ENCODE results near the gene RXFP4.
"Not testable (repeated sequence)": the region's sequence is repeated elsewhere in the genome, so short reads cannot be mapped to it uniquely, and the experiment has no call there.

Gene RXFP4, protein sequence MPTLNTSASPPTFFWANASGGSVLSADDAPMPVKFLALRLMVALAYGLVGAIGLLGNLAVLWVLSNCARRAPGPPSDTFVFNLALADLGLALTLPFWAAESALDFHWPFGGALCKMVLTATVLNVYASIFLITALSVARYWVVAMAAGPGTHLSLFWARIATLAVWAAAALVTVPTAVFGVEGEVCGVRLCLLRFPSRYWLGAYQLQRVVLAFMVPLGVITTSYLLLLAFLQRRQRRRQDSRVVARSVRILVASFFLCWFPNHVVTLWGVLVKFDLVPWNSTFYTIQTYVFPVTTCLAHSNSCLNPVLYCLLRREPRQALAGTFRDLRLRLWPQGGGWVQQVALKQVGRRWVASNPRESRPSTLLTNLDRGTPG

GRCh38 chr1:155940993-155941844 is at the start of gene RXFP4:
Gene RXFP4 (plus strand): TSS chr1:155941638. CDS start chr1:155941710, 72 bp downstream.
- peak within 1 kb of the TSS; percentile 64 for H3K9ac ChIP-seq (ENCODE audit: low read depth, low read length, poor library complexity, severe bottlenecking)
- H4K20me1 ChIP-seq (ENCODE audit: insufficient read depth, low read length, poor library complexity, severe bottlenecking), result no peaks in the 10 kb centered on the region
- H3K79me2 ChIP-seq (ENCODE audit: insufficient read depth, low read length), result no peaks in the 10 kb centered on the region
- H3K36me3 ChIP-seq (ENCODE audit: insufficient read depth, low read length), result peaks cover 3% of the 10 kb centered on the region; the same call in 1 of the 2 replicates
- no peak for TF ChIP-seq EZH2phosphoT487 (IDR thresholded peaks at IDR 0.05; ENCODE audit: borderline replicate concordance)
- TF ChIP-seq, protein P1, sequence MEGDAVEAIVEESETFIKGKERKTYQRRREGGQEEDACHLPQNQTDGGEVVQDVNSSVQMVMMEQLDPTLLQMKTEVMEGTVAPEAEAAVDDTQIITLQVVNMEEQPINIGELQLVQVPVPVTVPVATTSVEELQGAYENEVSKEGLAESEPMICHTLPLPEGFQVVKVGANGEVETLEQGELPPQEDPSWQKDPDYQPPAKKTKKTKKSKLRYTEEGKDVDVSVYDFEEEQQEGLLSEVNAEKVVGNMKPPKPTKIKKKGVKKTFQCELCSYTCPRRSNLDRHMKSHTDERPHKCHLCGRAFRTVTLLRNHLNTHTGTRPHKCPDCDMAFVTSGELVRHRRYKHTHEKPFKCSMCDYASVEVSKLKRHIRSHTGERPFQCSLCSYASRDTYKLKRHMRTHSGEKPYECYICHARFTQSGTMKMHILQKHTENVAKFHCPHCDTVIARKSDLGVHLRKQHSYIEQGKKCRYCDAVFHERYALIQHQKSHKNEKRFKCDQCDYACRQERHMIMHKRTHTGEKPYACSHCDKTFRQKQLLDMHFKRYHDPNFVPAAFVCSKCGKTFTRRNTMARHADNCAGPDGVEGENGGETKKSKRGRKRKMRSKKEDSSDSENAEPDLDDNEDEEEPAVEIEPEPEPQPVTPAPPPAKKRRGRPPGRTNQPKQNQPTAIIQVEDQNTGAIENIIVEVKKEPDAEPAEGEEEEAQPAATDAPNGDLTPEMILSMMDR (conservative IDR thresholded peaks at IDR 0.05; ENCODE audit: low read length), result no peak
- peak within 1 kb of the TSS; percentile 70 for H3K4me2 ChIP-seq (ENCODE audit: low read depth, low read length, poor library complexity, severe bottlenecking)
- no peaks in the 10 kb centered on the region for H3K9me2 ChIP-seq (replicated peaks; ENCODE audit: low read depth, low read length)
- H3K4me3 ChIP-seq (ENCODE audit: low read length, poor library complexity, severe bottlenecking), result peak within 1 kb of the TSS; percentile 8
- no peak within 1 kb of the TSS for H2AFZ ChIP-seq (ENCODE audit: low read length)
- H3K27me3 ChIP-seq (ENCODE audit: insufficient read depth, low read length, poor library complexity, severe bottlenecking), result no peaks in the 10 kb centered on the region
- no peaks in the 10 kb centered on the region for H3K9me3 ChIP-seq (ENCODE audit: insufficient read depth, low read depth, low read length)
- H3K4me1 ChIP-seq (ENCODE audit: insufficient read depth, low read length, poor library complexity, severe bottlenecking), result peaks cover 26% of the 10 kb centered on the region
- 0 out of 2 replicates have a peak, but pooled peaks cover 4% of the 10 kb centered on the region for H3F3A ChIP-seq (ENCODE audit: low read depth)

GRCh38 chr1:155892796-155893195 is 48.6 kb upstream of the RXFP4 start:
- Histone ChIP-seq H3F3A (ENCODE audit: low read depth) (no peaks in the 10 kb centered on the region), H3K79me2 (ENCODE audit: insufficient read depth, low read length) (no peaks in the 10 kb centered on the region), H3K9ac (ENCODE audit: low read depth, low read length, poor library complexity, severe bottlenecking) (peak overlapping the region; percentile 37), H3K36me3 (ENCODE audit: insufficient read depth, low read length) (no peaks in the 10 kb centered on the region), H3K9me3 (ENCODE audit: insufficient read depth, low read depth, low read length) (no peaks in the 10 kb centered on the region), H4K20me1 (ENCODE audit: insufficient read depth, low read length, poor library complexity, severe bottlenecking) (no peaks in the 10 kb centered on the region), H2AFZ (ENCODE audit: low read length) (peak overlapping the region; percentile 64; the same call in 1 of the 2 replicates), H3K4me2 (ENCODE audit: low read depth, low read length, poor library complexity, severe bottlenecking) (peak overlapping the region; percentile 51), H3K4me3 (ENCODE audit: low read length, poor library complexity, severe bottlenecking) (no peak overlapping the region), H3K27me3 (ENCODE audit: insufficient read depth, low read length, poor library complexity, severe bottlenecking) (no peaks in the 10 kb centered on the region), H3K4me1 (ENCODE audit: insufficient read depth, low read length, poor library complexity, severe bottlenecking) (peaks cover 6% of the 10 kb centered on the region), H3K9me2 (replicated peaks; ENCODE audit: low read depth, low read length) (no peaks in the 10 kb centered on the region)
- TF ChIP-seq, protein P1 (conservative IDR thresholded peaks at IDR 0.05; ENCODE audit: low read length), result no peak
- TF ChIP-seq EZH2phosphoT487 (IDR thresholded peaks at IDR 0.05; ENCODE audit: borderline replicate concordance), result no peak

- Histone ChIP-seq H3K4me2 (ENCODE audit: low read depth, low read length, poor library complexity, severe bottlenecking) (peak overlapping the region; percentile 51), H3K4me3 (ENCODE audit: low read length, poor library complexity, severe bottlenecking) (peak overlapping the region; percentile 7), H3K9me3 (ENCODE audit: insufficient read depth, low read depth, low read length) (no peaks in the 10 kb centered on the region), H3K9ac (ENCODE audit: low read depth, low read length, poor library complexity, severe bottlenecking) (peak overlapping the region; percentile 37), H3K36me3 (ENCODE audit: insufficient read depth, low read length) (no peaks in the 10 kb centered on the region), H3K9me2 (replicated peaks; ENCODE audit: low read depth, low read length) (no peaks in the 10 kb centered on the region), H3F3A (ENCODE audit: low read depth) (no peaks in the 10 kb centered on the region), H3K27me3 (ENCODE audit: insufficient read depth, low read length, poor library complexity, severe bottlenecking) (no peaks in the 10 kb centered on the region), H2AFZ (ENCODE audit: low read length) (peak overlapping the region; percentile 64), H4K20me1 (ENCODE audit: insufficient read depth, low read length, poor library complexity, severe bottlenecking) (no peaks in the 10 kb centered on the region), H3K4me1 (ENCODE audit: insufficient read depth, low read length, poor library complexity, severe bottlenecking) (peaks cover 6% of the 10 kb centered on the region), H3K79me2 (ENCODE audit: insufficient read depth, low read length) (no peaks in the 10 kb centered on the region)
- TF ChIP-seq EZH2phosphoT487 (IDR thresholded peaks at IDR 0.05; ENCODE audit: borderline replicate concordance), result no peak
- TF ChIP-seq, protein P1 (conservative IDR thresholded peaks at IDR 0.05; ENCODE audit: low read length), result no peak
These were observed 47.9 kb upstream of the RXFP4 start for GRCh38 chr1:155893389-155894142.

DNA sequence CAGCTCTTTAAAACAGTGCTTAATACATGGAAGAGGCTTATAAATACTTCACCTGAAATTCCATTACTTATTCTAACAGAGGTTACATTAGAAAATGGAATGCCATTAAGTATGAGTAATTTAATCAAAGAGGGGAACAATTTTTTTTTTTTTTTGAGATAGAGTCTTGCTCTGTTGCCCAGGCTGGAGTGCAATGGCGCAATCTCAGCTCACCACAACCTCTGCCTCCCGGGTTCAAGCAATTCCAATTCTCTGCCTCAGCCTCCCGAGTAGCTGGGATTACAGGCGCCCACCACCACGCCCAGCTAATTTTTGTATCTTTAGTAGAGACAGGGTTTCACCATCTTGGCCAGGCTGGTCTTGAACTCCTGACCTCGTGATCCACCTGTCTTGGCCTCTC is 45.8 kb upstream of the RXFP4 start:
- H3F3A ChIP-seq (ENCODE audit: low read depth); H4K20me1 ChIP-seq (ENCODE audit: insufficient read depth, low read length, poor library complexity, severe bottlenecking); H3K9ac ChIP-seq (ENCODE audit: low read depth, low read length, poor library complexity, severe bottlenecking); H3K4me2 ChIP-seq (ENCODE audit: low read depth, low read length, poor library complexity, severe bottlenecking); H3K79me2 ChIP-seq (ENCODE audit: insufficient read depth, low read length); H3K4me3 ChIP-seq (ENCODE audit: low read length, poor library complexity, severe bottlenecking); H3K27me3 ChIP-seq (ENCODE audit: insufficient read depth, low read length, poor library complexity, severe bottlenecking); H2AFZ ChIP-seq (ENCODE audit: low read length); H3K9me2 ChIP-seq (replicated peaks; ENCODE audit: low read depth, low read length); H3K9me3 ChIP-seq (ENCODE audit: insufficient read depth, low read depth, low read length); H3K4me1 ChIP-seq (ENCODE audit: insufficient read depth, low read length, poor library complexity, severe bottlenecking): not testable (repeated sequence)
- H3K36me3 ChIP-seq (ENCODE audit: insufficient read depth, low read length), result peaks cover 17% of the 10 kb centered on the region; the same call in 1 of the 2 replicates

All from Loucy (cell line).